ENCODE results near the gene BICDL2. TPM values are rescaled to one million over a fixed set of nuclear protein-coding genes. Genes with fewer than 3 reads are reported as not detected.

Gene BICDL2
- total and polyA plus RNA-seq, 2 of the 8 experiments (the other 6 are each of a cell fraction or from before 2014, with no cell fraction given), result 7.3 to 15.9 TPM

DNA sequence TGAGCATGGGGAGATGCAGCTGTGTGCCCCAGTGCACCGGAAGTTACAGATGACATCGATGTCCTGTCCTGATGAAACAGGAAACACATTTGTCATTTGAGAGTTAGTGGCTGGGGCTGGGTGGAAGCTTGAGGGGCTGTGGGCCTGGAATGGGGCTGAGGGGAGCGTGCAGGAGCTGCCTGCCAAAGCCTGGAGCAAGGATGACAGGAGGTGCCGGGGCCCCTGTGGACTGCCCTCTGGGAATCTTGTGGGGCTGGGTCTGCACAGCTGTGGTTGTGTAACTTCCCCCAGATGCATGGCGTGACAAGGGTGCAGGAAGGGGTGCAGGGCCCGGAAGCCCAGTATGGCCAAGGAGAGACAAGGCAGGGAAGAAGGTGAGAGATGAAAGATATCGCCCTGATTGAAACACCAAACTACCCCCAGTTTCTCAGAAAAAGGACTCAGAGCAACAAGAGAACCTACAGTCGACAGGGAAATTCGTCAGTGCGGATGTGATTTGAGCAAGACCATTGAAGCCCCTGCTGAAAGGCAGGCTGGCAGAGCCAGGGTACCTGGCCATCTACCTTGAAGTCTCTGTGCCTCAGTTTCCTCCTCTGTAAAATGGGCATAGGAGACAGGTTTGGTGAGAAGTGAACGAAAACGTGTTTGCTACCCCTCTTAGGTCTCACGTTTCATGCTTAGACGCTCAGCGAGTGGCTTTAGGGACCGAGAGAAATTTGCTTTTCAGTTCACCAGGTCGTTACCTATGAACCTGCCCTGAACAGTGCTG, 18.4 kb upstream of the BICDL2 start:
- H3K4me1 ChIP-seq (replicated peaks in 1 of 4; ENCODE audit: control insufficient read depth in 3 of 4, insufficient read depth in 4 of 4, low read length in 3 of 4), result peaks cover 4 to 16% (median 5%) of the 10 kb centered on the region in 4 experiments; a peak in 6 of 7 replicates
- H3K14ac ChIP-seq (ENCODE audit: insufficient read length), result no peak overlapping the region
- no peak overlapping the region for H3K4ac ChIP-seq (replicated peaks; ENCODE audit: insufficient read length, low read depth, low read length)
- H4K91ac ChIP-seq (replicated peaks; ENCODE audit: insufficient read length, low read length), result no peak overlapping the region
- FAIRE-seq (no peak), DNase-seq (ENCODE audit: low read depth in 1 of 2, low spot score in 2 of 2) (no peak)
- H3K36me3 ChIP-seq (ENCODE audit: control insufficient read depth in 2 of 4, insufficient read depth in 4 of 4, low read length in 3 of 4), result no peaks in the 10 kb centered on the region; a peak in 1 of 8 replicates
- CTCF ChIA-PET (ENCODE audit: partially characterized antibody), result interaction anchor here (0.7 to 6.6 kb wide), 6 partner anchors 10 to 74 kb away, joined by 3 to 88 read pairs (median 10); no protein-coding TSS in a partner anchor
- H3K4me3 ChIP-seq (ENCODE audit: extremely low read depth in 1 of 4, insufficient read depth in 2 of 4, low read depth in 3 of 4, low read length in 4 of 4), result no peak overlapping the region
- 0 out of 2 replicates have a peak overlapping the region, but pooled peaks have one; percentile 53 for H2AK5ac ChIP-seq (ENCODE audit: low read depth, low read length)
- H2BK20ac ChIP-seq (ENCODE audit: low read length), result no peak overlapping the region
- no peak overlapping the region for H3K23ac ChIP-seq (ENCODE audit: insufficient read length)
- peaks cover 7% of the 10 kb centered on the region; the same call in 1 of the 2 replicates for H3K23me2 ChIP-seq (ENCODE audit: low read depth, low read length)
- H3K9me3 ChIP-seq (ENCODE audit: insufficient read depth in 2 of 2, low read depth in 1 of 2, low read length in 1 of 2), result no peaks in the 10 kb centered on the region
- no peak overlapping the region for H3K18ac ChIP-seq (ENCODE audit: extremely low read depth, low read length)
- H4K5ac ChIP-seq (ENCODE audit: insufficient read length, low read depth, low read length), result no peak overlapping the region
- no peak overlapping the region for H2BK12ac ChIP-seq (ENCODE audit: low read depth, low read length)
- no peaks in the 10 kb centered on the region for H3K79me1 ChIP-seq (ENCODE audit: low read depth, low read length)
- POLR2A ChIA-PET (ENCODE audit: partially characterized antibody), result interaction anchor here (1.1 to 12.7 kb wide), 17 partner anchors 8 to 80 kb away, joined by 3 to 140 read pairs (median 5); partner anchors contain the start of genes CLDN6, HCFC1R1, THOC6 and TNFRSF12A
- H3K79me2 ChIP-seq (ENCODE audit: control insufficient read depth in 1 of 2, insufficient read depth in 2 of 2, low read length in 2 of 2), result no peaks in the 10 kb centered on the region
- H2BK15ac ChIP-seq (ENCODE audit: low read length), result no peak overlapping the region
- TF ChIP-seq TBP (IDR thresholded peaks at IDR 0.05; ENCODE audit: low read depth, low read length) (no peak), SIRT6 (IDR thresholded peaks at IDR 0.05; ENCODE audit: low read length) (no peak), EGR1 (IDR thresholded peaks at IDR 0.05; ENCODE audit: borderline replicate concordance, low read depth, low read length) (no peak), GABPA (IDR thresholded peaks at IDR 0.05; ENCODE audit: borderline replicate concordance, insufficient read depth, low read length) (no peak), SP2 (IDR thresholded peaks at IDR 0.05; ENCODE audit: low read length) (no peak), CHD1 (IDR thresholded peaks at IDR 0.05; ENCODE audit: low read depth, low read length) (no peak)
- TF ChIP-seq, protein P1, sequence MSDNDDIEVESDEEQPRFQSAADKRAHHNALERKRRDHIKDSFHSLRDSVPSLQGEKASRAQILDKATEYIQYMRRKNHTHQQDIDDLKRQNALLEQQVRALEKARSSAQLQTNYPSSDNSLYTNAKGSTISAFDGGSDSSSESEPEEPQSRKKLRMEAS (IDR thresholded peaks at IDR 0.05), result no peak
- no peak overlapping the region for H3K56ac ChIP-seq (replicated peaks; ENCODE audit: insufficient read length, low read depth, low read length)
- H3K27ac ChIP-seq (ENCODE audit: low read depth, low read length), result no peak overlapping the region
- no peak overlapping the region for H2AFZ ChIP-seq (ENCODE audit: low read length)
- no peak overlapping the region for H4K8ac ChIP-seq (ENCODE audit: extremely low read depth, insufficient read depth, low read length)
- peaks cover 7 to 16% of the 10 kb centered on the region in 2 experiments for H4K20me1 ChIP-seq (replicated peaks in 1 of 2; ENCODE audit: control insufficient read depth in 1 of 2, insufficient read depth in 2 of 2, low read length in 2 of 2)
- no peak overlapping the region for H2BK5ac ChIP-seq (ENCODE audit: low read depth, low read length)
- H3K9ac ChIP-seq (replicated peaks in 1 of 4; ENCODE audit: extremely low read depth in 1 of 4, low read depth in 3 of 4, low read length in 3 of 4), result no peak overlapping the region; a peak in 1 of 7 replicates
- 81% methylated on average over 17 of the region's 17 CpGs; no CpG with 5 or more reads in 1 of the 2 experiments for WGBS, 2 experiments (ENCODE audit: extremely low coverage in 1 of 2, insufficient coverage in 1 of 2, insufficient read length in 1 of 2, insufficient replicate concordance in 2 of 2, low coverage in 1 of 2, low lambda C conversion rate in 2 of 2, missing lambda C conversion rate in 1 of 2)
- H3K4me2 ChIP-seq (ENCODE audit: insufficient read depth in 1 of 2, low read depth in 2 of 2, low read length in 2 of 2), result no peak overlapping the region
- H3K27me3 ChIP-seq (replicated peaks in 1 of 4; ENCODE audit: control insufficient read depth in 3 of 4, extremely low read depth in 1 of 4, insufficient read depth in 3 of 4, low read length in 3 of 4), result no peaks in the 10 kb centered on the region; a peak in 1 of 7 replicates
- H2BK120ac ChIP-seq (replicated peaks; ENCODE audit: low read depth, low read length), result no peak overlapping the region

Measured in H1 (cell line).